Measurements from ENCODE around the gene FNDC11.

FNDC11 gene

GRCh38 chr20:63525971-63526370 is 28.0 kb upstream of the FNDC11 start:
- DNase-seq, result no peak

GRCh38 chr20:63527184-63527583 is 26.8 kb upstream of the FNDC11 start:
- DNase-seq, result no peak

GRCh38 chr20:63529180-63529860 is 24.6 kb upstream of the FNDC11 start:
- no peak for DNase-seq

GRCh38 chr20:63529861-63530787 is 23.8 kb upstream of the FNDC11 start:
- DNase-seq, result no peak

GRCh38 chr20:63530788-63531160 is 23.2 kb upstream of the FNDC11 start:
- no peak for DNase-seq

GRCh38 chr20:63531686-63532448 is 22.1 kb upstream of the FNDC11 start:
- no peak for DNase-seq

- no peak for DNase-seq
These were observed 21.4 kb upstream of the FNDC11 start for GRCh38 chr20:63532449-63532971.

- no peak for DNase-seq
These were observed 20.6 kb upstream of the FNDC11 start for GRCh38 chr20:63533388-63533787.

GRCh38 chr20:63533871-63534393 is 20.0 kb upstream of the FNDC11 start:
- no peak for DNase-seq

- no peak for DNase-seq
These were observed 19.5 kb upstream of the FNDC11 start for GRCh38 chr20:63534427-63534830.

- DNase-seq, result no peak
These were observed 18.9 kb upstream of the FNDC11 start for GRCh38 chr20:63534831-63535651.

- DNase-seq, result peak; percentile 22
These were observed 17.6 kb upstream of the FNDC11 start for GRCh38 chr20:63536241-63536977.

GRCh38 chr20:63536997-63537524 is 16.9 kb upstream of the FNDC11 start, which contains the start of gene PTK6:
Gene PTK6, minus strand, starts transcription at chr20:63537376. Its CDS starts 62 bp downstream, at chr20:63537314.
- DNase-seq, result peak; percentile 44

GRCh38 chr20:63537525-63538203 is 16.3 kb upstream of the FNDC11 start:
- peak; percentile 93 for DNase-seq

- DNase-seq, result peak; percentile 62
These were observed 15.5 kb upstream of the FNDC11 start for GRCh38 chr20:63538204-63539091.

GRCh38 chr20:63539092-63539430 is 14.9 kb upstream of the FNDC11 start:
- no peak for DNase-seq

GRCh38 chr20:63539441-63540370 is 14.3 kb upstream of the FNDC11 start:
- DNase-seq, result no peak

Data from DMS153 (cell line).